HG03460 (cell line): ENCODE data around the gene KLHL34.

Source experiments
- ATAC-seq: cut with Tn5 transposase; IDR thresholded peaks from one replicate; pipeline ENCODE4 v1.9.1; 2021; ENCODE audit not compliant: unreplicated experiment

KLHL34 gene, protein sequence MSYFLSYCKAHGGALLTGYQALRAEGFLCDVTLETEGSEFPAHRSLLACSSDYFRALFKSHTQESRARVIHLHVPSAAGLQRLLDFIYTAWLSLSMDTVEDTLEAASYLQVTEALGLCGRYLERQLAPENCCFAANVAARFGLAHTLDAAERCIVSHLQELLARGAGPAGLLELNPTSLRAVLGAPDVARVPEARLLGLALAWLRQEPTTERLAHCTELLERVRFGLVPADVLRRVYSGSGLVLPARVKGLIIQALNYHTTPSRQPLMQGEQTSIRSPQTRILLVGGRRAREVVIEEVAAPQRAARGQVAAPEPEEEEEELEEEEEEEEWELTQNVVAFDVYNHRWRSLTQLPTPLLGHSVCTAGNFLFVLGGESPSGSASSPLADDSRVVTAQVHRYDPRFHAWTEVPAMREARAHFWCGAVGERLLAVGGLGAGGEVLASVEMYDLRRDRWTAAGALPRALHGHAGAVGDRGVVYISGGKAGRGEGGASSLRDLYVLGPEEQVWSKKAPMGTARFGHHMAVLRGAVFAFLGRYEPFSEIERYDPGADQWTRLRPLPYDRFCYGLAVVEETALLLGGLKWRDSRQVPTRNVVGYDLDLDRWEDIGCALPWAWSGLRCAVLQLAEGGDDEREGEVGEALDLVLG

DNA sequence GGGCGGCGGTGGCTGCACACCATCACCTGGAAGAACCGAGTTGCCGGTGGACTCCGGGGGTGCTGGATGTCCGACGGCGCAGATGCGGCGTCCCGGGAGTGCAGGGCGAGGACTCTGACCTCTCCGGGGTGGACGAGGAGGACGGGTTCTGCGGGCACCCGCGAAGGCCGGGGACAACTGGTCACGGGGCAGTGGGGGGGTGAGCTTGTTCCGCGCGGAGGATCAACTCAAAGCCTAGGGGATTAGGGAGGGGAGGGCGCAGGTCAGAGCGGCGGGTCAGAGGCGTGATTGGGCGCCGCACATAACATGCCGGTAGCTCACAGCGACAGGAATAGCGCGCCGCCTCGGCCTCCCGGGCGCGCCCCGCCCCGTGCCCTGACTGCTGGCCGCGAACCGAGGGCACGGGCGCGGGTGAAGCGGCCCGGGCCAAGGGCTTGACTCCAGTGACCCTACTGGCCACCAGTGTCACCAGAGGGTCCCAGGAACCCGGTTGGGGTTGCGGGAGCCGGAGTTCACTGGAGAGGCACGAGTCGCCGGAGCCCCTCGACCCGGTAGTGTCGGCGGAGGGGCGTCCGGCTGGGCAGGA lies at the start of gene KLHL34:
KLHL34 (minus strand) TSS at position 179 of the 586 bp plus-strand sequence. CDS start 542 bp downstream, outside the sequence.
- no peak for ATAC-seq

DNA sequence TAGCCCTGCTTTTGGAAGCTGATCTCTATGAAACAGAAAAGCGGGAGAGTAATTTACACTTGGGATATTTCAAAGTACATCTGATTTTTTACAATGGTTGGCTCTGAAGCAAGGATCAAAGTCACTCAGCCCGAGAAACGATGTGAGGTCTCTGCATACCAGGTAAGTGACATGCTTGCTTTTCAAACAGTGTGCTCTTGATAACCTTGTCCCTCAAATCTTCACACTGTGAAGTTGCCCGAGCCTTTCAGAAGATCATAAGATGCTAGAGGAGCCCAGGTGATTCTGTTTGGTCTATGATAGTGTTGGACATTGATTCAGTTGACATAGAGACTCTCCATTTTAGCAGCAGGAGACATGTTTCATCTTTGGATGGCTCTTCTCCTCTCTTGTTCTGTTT lies 47.1 kb upstream of the KLHL34 start:
- no peak for ATAC-seq

DNA sequence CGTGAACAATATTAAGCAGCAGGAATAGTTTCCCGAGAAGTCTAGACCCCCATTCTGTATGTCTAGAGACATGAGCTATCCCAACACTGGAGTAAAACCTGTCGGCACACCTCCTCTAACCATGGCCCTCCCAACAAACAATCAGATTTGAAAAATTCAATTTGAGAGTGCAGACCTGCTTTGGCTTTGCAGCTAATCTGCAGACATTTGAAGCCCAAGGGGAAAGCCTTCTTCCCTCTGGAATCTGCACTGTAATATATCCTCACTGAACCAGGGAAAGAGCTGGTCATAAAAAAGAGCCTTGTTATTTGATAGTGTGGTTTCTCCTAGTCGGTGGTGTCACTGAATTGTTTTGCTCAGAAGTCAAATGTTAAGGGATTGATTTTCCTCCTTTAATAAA lies 44.6 kb upstream of the KLHL34 start:
- ATAC-seq, result no peak

DNA sequence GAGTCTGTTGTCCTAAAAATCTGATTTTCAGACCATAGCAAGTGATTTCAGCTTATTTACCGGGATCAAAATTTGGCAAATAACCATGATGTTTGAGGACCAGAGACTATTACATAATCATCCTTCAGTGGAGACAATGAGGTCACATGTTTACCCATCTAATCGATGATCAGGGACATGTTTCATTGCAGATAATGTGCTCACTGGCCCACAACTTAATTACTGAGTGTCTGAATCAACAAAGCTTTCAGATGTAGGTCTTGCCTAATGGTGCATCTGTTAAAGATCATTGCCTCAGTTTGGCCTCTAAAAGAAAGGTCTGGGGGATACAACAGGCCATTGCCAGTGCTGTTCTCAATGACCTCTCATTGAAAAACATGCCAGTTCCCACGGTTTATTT lies 42.8 kb upstream of the KLHL34 start:
- ATAC-seq, result no peak

DNA sequence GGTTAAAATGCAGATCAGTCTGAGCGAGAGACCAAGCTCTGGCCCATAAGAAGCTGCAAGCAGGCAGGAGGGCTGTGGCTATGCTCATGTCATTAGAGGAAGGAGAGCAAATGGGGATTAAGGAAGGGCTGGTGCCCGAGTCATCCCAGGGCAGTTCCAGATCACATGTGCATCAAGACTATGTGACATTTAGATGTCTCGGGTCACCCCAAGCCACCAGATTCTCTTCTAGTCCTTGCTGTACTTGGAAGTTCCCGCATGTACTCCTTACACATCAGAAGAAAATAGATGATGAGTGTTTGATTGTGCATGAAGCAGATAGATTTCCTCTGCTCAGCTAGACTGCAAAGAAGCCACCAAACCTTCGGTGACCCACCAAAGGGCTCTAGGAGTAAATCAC lies 42.1 kb upstream of the KLHL34 start:
- ATAC-seq, result no peak

DNA sequence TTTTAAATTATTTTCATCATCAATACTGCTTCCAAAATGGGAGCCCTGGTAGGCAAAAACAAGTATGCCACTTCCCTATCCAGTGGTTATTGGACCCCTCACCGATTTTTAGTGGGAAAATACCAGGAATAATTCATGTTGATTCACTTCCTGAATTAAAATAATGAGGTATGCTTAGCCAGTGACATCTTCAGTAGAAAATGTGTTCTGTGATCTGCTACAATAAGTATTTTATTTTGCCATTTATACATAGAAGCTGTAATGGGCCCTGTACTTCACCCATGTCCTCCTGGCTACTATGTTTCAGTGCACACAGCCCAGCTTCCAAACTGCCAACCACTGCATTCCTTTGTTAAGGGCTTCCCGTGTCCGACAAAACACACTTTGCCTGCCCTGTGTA lies 41.0 kb upstream of the KLHL34 start:
- no peak for ATAC-seq

DNA sequence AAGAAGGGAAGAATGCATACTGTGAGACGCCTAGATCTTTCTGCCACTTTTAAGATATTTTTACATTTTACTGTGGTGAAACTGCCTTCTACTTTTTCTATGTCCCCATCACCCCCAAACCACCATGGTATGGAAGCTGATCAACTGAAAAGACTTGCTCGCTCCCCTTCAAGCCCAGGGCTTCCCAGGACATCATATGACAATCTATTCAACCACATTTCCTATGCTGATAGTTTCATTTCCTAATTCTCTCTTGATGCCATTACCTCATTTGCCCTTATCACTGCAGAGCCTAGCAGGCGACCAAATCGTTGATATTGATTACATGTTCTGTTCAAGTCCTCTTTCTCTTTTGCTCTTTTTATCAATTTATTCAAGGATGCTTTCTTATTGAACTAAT lies 40.1 kb upstream of the KLHL34 start:
- no peak for ATAC-seq

DNA sequence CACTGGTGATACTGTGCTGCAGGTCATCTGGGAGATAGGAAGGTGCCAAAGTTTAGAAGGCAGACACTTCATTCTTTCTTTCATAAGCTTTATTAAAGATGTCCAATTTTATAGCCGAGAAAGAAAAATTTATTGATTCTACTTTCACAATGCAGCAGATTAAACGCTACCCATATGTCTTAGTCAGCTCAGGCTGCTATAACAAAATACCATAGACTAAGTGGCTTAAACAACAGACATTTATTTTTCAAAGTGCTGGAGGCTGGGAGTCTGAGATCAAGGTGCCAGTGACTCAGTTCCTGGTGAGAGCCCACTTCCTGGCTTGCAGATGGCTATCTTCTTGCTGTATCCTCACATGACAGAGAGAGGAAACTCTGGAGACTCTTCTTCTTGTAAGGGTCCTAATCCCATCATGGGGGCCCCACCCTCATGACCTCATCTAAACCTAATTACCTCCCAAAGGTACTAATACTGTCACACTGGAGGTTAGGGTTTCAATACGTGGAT lies 33.4 kb upstream of the KLHL34 start:
- ATAC-seq, result no peak

DNA sequence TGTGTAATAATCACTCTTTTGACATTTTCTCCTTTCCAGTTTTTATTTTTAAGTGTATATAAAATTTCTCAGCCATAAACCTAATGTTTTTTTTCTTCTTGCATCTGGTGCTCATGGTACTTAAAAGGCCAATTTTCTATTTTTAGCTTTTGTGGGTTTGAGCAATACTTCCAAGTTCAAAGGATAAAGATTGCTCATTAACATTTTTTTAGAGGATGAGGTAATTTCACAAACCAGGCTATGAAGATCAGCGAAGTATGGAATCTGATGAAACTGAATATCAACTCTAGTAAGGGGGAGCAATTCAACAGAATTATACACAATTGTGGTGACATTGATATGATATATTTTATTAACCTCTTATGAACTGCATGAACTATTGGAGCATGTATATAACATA lies 25.8 kb upstream of the KLHL34 start:
- no peak for ATAC-seq

DNA sequence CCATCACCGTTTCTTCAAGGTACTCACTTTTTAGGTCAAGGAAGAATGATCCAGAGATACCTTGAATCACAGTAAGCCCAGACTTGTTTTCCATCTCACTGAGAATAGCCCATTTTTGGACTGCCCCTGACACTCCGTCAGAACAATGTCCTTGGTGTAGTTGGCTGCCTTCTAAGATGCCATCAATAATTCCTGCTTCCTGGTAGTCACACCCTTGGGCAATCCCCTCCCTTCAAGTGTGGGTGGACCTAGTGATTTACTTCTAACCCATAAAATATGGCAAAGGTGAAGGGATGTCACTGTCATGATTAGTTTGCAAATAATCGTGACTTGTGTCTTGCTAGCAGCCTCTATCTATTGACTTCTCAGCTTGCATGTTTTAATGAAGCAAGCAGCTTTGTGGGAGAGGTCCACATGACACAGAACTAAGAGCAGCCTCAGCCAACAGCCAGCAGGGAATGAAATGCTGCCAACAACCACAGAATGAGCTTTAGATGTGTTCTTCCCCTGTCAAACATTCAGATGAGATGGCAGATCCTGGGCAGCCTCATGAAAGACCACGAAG lies 20.0 kb upstream of the KLHL34 start:
- no peak for ATAC-seq

DNA sequence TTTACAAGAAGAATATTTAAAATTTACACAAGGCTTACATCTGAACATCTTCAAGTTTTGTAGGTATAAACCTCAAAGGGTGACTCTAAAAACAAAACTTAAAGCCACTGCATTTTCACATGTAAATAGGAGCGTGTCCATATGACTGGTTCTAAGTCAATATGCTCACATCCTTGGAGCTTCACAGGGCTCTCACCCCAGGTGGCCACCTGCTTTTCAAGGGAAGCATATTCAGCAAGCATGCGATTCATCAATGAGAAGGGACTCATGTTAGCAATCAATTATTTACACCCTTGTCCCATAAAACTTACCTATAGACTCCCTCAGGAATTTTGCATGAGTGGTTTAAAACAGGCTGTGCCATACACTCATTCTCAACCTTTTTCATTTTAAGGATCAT lies 17.8 kb upstream of the KLHL34 start:
- no peak for ATAC-seq

DNA sequence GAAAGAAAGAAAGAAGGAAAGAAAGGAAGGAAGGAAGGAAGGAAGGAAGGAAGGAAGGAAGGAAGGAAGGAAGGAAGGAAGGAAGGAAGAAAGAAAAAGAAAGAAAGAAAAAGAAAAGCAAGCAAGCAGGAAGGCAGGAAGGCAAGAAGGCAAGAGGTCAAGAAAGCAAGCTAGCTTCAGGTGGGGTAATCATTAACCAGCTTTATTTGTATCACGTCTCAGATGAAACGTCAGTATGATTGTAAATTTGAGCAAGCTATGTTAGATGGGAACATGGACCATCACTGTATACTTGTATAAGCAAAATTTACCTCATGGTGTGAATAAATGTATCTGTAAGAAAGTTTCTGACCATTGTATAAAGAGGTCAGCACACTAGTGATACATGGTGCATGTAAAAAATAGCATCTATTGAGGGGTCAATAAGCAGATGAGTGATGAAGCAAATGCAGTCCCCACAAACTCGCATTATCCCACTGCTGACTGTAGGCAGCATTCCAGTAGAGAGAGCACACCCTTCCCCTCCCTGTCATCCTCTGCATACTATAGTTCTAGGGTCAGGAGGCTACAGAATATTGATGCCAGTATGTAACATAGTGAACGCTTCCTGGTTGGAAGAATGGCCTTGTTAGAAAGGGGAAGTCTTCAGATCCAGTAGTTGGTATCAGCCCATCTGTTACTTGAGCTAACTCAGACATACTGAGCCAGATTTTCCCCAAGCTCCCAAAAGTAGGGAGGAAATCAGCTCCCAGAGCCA lies 16.5 kb upstream of the KLHL34 start:
- ATAC-seq, result no peak

DNA sequence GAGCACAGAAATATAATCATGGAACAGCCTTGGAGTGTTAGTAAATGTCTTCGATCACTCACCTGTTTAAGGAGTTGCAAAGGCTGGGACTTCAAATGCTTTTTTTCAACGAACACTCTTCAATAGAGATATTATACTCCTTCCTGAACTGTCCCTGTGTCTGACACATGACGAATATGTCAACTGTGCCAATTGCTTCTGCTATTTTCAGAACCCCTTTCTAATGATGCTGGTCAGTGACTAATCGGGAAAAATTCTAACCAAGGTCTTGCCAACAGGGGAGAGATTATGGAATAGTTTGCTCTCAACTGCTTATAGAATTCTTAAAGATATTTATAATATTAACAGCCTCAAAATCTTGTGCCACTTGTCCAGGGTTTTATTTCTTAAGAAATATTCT lies 8.5 kb upstream of the KLHL34 start:
- no peak for ATAC-seq

DNA sequence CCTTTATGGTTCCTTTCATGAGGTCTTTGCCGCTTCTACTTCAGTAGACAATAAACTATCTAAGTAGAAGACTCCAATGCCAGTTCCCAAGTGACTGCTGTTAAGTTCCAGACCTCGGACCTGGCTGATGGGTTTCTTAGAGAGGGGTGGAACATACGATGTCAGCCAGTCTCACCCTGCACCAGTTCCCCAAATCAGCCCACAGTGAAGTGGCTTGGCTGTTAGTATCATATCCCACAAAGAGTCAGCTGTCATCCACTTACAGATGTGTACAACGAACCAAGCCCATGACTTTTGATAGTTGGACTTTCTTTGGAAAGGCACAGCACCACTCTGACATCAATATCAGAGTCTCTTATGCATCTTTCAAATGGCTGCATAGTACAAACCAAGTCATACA lies 8.1 kb upstream of the KLHL34 start:
- ATAC-seq, result no peak

DNA sequence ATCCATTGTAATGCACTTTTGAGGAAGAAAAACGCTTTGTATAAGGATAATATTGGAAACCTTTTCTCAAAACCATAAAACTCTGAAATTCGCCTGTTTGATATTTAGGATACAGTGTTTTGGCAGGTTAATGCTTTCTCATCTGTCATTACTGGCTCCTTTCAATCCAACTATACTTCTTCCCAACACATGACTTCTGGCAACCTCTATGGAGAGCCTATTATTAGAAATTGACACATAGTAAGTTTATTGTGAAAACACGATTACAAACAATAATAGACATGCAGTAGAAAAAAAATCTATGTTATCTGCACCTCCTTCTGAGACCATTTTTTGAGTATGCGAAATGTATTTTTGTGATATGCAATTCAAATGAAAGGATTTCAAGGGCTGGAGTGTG lies 4.6 kb upstream of the KLHL34 start:
- ATAC-seq, result no peak

DNA sequence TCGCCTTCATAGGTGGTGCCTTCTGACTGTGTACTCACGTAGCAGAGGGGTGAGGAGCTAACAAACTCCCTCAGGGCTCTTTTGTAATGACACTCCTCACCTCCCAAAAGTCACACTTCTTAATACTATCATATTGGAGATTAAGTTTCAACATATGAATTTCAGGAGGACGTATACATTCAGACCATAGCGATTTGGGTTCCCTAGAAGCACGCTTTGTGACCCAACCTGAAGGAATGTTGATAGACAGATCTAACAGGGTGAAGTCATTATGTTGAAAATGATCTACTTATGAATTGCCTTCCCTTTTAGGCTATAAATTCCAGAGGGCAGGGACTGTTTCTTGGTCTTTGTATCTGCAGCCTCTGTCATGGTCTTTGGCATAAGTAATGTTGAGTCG lies 3.2 kb upstream of the KLHL34 start:
- ATAC-seq, result no peak

DNA sequence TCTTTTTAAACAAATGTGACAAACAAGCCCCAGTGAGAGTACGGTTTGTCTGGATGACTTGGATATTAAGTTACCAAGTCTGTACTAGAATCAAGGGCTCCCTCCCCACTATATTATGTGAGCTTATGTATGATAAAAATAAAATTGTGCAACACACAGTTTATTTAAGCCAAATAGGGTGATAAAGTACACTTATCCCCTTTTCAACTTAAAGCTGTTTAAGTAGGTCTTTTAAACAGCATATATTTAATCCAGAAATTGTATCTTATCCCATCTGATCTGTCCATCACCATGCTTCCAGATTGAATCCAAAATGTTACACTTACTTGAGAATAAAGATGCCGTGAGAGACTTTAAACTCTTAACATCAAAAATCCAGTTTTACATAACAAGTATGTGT lies 2.0 kb upstream of the KLHL34 start:
- no peak for ATAC-seq

DNA sequence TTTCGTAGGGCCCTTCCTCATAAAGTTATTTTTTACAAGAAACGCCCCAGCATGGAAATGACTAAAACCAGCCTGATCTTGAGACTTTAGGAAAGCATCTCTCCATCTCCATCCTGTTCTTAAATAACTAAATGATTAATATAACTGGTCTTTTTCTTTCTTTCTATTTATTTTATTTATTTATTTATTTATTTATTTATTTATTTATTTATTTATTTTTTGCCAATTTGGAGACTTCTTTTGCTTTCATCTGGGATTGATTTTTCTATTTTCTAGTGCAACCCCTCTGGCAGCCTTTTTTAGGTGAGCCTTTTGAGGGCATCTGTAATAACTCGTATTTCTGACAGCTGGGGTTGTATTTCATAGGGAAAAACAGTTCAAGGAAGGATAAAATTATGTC lies 1.2 kb upstream of the KLHL34 start:
- no peak for ATAC-seq

DNA sequence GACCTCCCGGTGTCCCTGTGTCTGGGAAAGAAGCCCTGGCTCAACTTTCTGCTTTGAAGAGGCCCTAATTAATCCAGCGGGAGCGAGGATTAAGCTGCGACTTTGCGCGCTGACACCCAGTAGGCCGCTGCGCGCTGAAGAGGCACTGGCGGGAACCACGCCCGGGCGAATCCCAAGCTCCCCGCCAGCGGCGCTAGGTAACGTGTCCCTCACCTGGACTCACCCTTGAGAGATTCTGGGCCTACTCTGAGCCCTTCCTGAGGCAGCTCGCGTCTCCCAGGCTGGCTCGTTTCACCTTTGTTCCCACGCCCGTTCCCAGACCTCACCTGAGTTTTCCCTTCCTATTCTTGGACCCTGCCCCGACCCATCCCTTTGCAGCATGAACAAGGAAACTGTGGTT lies 616 bp upstream of the KLHL34 start:
- no peak for ATAC-seq

DNA sequence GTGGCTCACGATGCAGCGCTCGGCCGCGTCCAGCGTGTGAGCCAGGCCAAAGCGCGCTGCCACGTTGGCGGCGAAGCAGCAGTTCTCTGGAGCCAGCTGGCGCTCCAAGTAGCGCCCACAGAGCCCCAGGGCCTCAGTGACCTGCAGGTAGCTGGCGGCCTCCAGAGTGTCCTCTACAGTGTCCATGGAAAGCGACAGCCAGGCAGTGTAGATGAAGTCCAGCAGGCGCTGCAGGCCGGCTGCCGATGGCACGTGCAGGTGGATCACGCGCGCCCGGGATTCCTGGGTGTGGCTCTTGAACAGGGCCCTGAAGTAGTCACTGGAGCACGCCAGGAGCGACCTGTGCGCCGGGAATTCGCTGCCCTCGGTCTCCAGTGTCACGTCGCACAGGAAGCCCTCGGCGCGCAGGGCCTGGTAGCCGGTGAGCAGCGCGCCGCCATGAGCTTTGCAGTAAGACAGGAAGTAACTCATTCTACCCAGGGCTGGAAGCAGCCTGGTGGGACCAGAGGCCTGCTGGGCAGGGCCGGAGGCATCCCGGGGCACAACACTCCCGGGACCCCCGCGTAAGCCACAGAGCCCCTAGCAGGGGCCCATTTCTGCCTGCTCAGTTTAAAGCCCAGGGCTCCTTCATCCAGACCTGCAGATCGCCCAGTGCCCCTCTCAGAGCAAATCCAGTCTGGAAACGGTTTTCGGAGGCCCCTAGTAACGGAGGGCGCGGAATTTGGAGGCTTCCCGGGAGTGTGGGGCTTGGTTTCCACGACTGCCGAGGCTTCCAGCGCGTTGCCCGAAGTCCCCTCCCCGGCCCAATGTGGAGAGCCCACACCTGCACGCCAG lies 595 bp downstream of the KLHL34 start:
- no peak for ATAC-seq
